ENCODE data around the gene SLX1A.
"Not testable (repeated sequence)": the region's sequence is repeated elsewhere in the genome, so short reads cannot be mapped to it uniquely, and the experiment has no call there.

SLX1A gene

GRCh38 chr16:30173054-30173453 is 20.6 kb upstream of the SLX1A start:
- no peak overlapping the region for H2AFZ ChIP-seq (ENCODE audit: low read length)
- H3K4me1 ChIP-seq (ENCODE audit: insufficient read depth, low read length, severe bottlenecking), result no peaks in the 10 kb centered on the region
- no peak overlapping the region for H3K4me3 ChIP-seq (ENCODE audit: low read depth, low read length, poor library complexity, severe bottlenecking)
- no peak overlapping the region for H3K9ac ChIP-seq (ENCODE audit: low read length)
- H3F3A ChIP-seq (ENCODE audit: insufficient read depth, low read length), result no peaks in the 10 kb centered on the region
- no peaks in the 10 kb centered on the region for H4K20me1 ChIP-seq (ENCODE audit: insufficient read depth, low read length)
- TF ChIP-seq CTCF (IDR thresholded peaks at IDR 0.05; ENCODE audit: low read length), result no peak
- no peak for TF ChIP-seq EZH2 (IDR thresholded peaks at IDR 0.05; ENCODE audit: borderline replicate concordance, low read length)
- no peaks in the 10 kb centered on the region; the same call in 1 of the 2 replicates for H3K36me3 ChIP-seq (ENCODE audit: insufficient read depth, low read length)
- no peaks in the 10 kb centered on the region; the same call in 1 of the 2 replicates for H3K27me3 ChIP-seq (ENCODE audit: insufficient read depth, low read length)
- no peak overlapping the region for H3K27ac ChIP-seq (ENCODE audit: low read depth, low read length, poor library complexity, severe bottlenecking)
- no peak overlapping the region for H3K4me2 ChIP-seq (ENCODE audit: low read length)
- H3K79me2 ChIP-seq (ENCODE audit: insufficient read depth, low read length), result no peaks in the 10 kb centered on the region
- H3K9me3 ChIP-seq (ENCODE audit: low read length), result no peaks in the 10 kb centered on the region
- no peaks in the 10 kb centered on the region for H3K9me2 ChIP-seq (ENCODE audit: low read depth, low read length)

DNA sequence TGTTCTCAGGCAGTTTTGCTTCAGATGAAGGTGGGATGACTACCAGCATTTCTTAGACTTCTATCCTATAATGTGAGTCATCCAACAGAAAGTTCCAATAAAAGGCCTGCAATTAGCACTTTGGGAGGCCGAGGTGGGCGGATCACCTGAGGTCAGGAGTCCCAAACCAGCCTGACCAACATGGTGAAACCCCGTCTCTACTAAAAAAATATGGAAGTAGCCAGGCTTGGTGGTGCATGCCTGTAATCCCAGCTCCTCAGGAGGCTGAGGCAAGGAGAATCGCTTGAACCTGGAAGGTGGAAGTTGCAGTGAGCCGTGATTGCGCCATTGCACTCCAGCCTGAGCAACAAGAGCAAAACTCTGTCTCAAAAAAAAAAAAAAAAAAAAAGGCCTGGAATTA is 16.8 kb upstream of the SLX1A start:
- H3K27ac ChIP-seq (ENCODE audit: low read depth, low read length, poor library complexity, severe bottlenecking); H2AFZ ChIP-seq (ENCODE audit: low read length); H3K27me3 ChIP-seq (ENCODE audit: insufficient read depth, low read length); H3K4me1 ChIP-seq (ENCODE audit: insufficient read depth, low read length, severe bottlenecking); H3K4me2 ChIP-seq (ENCODE audit: low read length); H3F3A ChIP-seq (ENCODE audit: insufficient read depth, low read length); H3K9me3 ChIP-seq (ENCODE audit: low read length); H3K9ac ChIP-seq (ENCODE audit: low read length); H3K36me3 ChIP-seq (ENCODE audit: insufficient read depth, low read length); H3K4me3 ChIP-seq (ENCODE audit: low read depth, low read length, poor library complexity, severe bottlenecking); H3K79me2 ChIP-seq (ENCODE audit: insufficient read depth, low read length); H4K20me1 ChIP-seq (ENCODE audit: insufficient read depth, low read length); H3K9me2 ChIP-seq (ENCODE audit: low read depth, low read length): not testable (repeated sequence)

DNA sequence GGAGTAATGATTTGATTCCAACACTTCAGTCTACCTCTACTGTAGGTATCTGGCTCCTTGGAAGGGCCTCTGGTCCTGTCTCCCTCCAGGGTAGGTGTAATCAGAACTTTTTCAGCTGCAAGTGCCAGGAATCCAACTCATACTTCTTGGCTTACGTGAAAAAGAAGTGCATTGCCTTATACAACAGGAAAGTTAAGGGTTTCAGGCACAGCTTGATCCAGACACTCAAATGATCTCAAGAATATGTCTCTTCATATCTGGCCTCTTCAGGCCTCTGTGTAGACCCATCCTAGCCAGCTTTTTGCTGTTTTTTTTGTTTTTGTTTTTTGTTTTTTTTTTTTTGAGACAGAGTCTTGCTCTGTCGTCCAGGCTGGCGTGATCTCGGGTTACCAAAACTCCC is 14.5 kb upstream of the SLX1A start:
- Histone ChIP-seq H3K27ac (ENCODE audit: low read depth, low read length, poor library complexity, severe bottlenecking) (no peak overlapping the region), H2AFZ (ENCODE audit: low read length) (no peak overlapping the region), H3K36me3 (ENCODE audit: insufficient read depth, low read length) (peaks cover 2% of the 10 kb centered on the region; the same call in 1 of the 2 replicates), H3K4me3 (ENCODE audit: low read depth, low read length, poor library complexity, severe bottlenecking) (no peak overlapping the region), H3K4me1 (ENCODE audit: insufficient read depth, low read length, severe bottlenecking) (peaks cover 6% of the 10 kb centered on the region), H4K20me1 (ENCODE audit: insufficient read depth, low read length) (no peaks in the 10 kb centered on the region), H3K4me2 (ENCODE audit: low read length) (no peak overlapping the region), H3K27me3 (ENCODE audit: insufficient read depth, low read length) (no peaks in the 10 kb centered on the region; the same call in 1 of the 2 replicates), H3K9me2 (ENCODE audit: low read depth, low read length) (no peaks in the 10 kb centered on the region), H3K79me2 (ENCODE audit: insufficient read depth, low read length) (no peaks in the 10 kb centered on the region), H3K9me3 (ENCODE audit: low read length) (no peaks in the 10 kb centered on the region), H3K9ac (ENCODE audit: low read length) (no peak overlapping the region), H3F3A (ENCODE audit: insufficient read depth, low read length) (no peaks in the 10 kb centered on the region)
- TF ChIP-seq CTCF (IDR thresholded peaks at IDR 0.05; ENCODE audit: low read length) (no peak), EZH2 (IDR thresholded peaks at IDR 0.05; ENCODE audit: borderline replicate concordance, low read length) (no peak)

- H3F3A ChIP-seq (ENCODE audit: insufficient read depth, low read length), result no peaks in the 10 kb centered on the region
- H3K9ac ChIP-seq (ENCODE audit: low read length), result no peak overlapping the region
- no peaks in the 10 kb centered on the region for H3K9me3 ChIP-seq (ENCODE audit: low read length)
- no peak overlapping the region for H3K4me2 ChIP-seq (ENCODE audit: low read length)
- H3K9me2 ChIP-seq (ENCODE audit: low read depth, low read length), result no peaks in the 10 kb centered on the region
- no peaks in the 10 kb centered on the region for H3K79me2 ChIP-seq (ENCODE audit: insufficient read depth, low read length)
- H3K27me3 ChIP-seq (ENCODE audit: insufficient read depth, low read length), result no peaks in the 10 kb centered on the region
- peaks cover 11% of the 10 kb centered on the region for H3K4me1 ChIP-seq (ENCODE audit: insufficient read depth, low read length, severe bottlenecking)
- H3K27ac ChIP-seq (ENCODE audit: low read depth, low read length, poor library complexity, severe bottlenecking), result no peak overlapping the region
- no peak overlapping the region for H3K4me3 ChIP-seq (ENCODE audit: low read depth, low read length, poor library complexity, severe bottlenecking)
- TF ChIP-seq EZH2 (IDR thresholded peaks at IDR 0.05; ENCODE audit: borderline replicate concordance, low read length) (no peak), CTCF (IDR thresholded peaks at IDR 0.05; ENCODE audit: low read length) (no peak)
- no peaks in the 10 kb centered on the region for H4K20me1 ChIP-seq (ENCODE audit: insufficient read depth, low read length)
- peaks cover 7% of the 10 kb centered on the region; the same call in 1 of the 2 replicates for H3K36me3 ChIP-seq (ENCODE audit: insufficient read depth, low read length)
- H2AFZ ChIP-seq (ENCODE audit: low read length), result no peak overlapping the region
These were observed 13.7 kb upstream of the SLX1A start for GRCh38 chr16:30179931-30180330.
